ENCODE measurements around the gene DEAF1.
"Not testable (repeated sequence)": the region's sequence is repeated elsewhere in the genome, so short reads cannot be mapped to it uniquely, and the experiment has no call there.

Gene DEAF1

GRCh38 chr11:701741-702461, 6.9 kb upstream of the DEAF1 start:
- DNase-seq (ENCODE audit: low read depth), result no peak

DNA sequence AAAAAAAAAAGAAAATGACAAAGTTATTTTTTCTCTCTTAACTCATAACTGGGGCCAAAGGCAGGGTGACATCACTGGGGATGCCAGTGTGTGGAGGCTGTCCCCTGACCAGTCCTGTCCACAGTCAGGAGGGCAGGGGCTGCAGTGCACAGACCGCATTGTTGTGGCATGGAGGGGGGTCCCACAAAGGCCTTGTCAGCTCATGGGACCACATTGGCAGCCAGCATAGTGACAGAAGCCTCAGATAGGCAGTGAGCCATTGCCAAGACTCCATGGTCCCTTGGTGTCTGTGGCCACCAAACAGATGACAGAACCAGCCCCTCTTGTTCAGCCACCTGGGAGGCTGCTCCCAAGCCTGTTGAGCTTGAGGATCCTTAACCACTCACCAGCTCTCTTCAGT, 4.7 kb upstream of the DEAF1 start:
- DNase-seq (ENCODE audit: low read depth), result no peak

DNA sequence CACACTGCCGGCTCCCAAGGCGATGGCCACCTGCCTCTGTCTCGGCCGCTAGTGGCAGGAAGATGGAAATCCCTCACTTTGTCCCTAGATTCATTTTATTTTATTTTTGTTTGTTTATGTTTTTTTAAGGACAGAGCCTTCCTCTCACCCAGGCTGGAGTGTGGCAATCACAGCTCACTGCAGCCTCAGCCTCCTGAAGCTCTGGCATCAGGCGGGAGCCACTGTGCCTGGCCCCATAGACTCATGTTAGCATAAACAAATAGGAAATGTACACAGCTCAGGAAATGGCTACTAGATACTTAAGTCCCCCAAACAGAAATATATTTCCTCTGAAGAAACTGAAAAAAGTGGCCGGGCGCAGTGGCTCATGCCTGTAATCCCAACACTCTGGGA, 4.1 kb upstream of the DEAF1 start:
- no peak for DNase-seq (ENCODE audit: low read depth)

DNA sequence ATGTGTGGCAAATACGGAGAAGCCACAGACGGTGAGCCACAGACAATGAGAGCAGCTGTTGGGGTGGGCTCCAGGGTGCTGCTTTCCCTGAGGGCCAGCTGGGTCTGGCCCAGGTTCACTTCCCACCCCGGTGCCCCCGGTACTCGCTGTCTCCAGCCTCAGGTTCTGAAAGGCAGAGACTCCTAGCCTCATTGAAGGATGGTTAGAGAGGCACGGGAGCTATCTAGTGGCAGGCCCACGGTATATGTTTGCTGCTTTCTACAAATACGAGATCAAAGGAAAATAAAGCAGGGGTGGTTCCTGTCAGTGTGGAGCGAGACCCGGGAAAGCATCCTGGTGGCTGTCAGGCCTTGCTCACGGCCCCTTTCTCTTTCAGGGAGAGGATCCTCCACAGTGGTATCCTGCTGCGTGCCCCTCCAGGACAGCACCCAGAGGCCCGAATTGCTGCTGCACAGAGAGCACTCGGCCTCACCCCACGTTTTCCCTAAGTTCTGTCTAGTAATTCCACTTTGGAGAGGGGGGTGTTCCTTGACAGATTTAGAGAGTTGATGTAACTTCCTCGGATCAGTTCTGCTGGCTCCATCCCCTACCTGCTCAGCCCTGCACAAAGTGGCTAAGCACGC, 3.6 kb upstream of the DEAF1 start:
- no peak for DNase-seq (ENCODE audit: low read depth)

- DNase-seq (ENCODE audit: low read depth), result no peak
Measured at GRCh38 chr11:697811-698311, 2.8 kb upstream of the DEAF1 start.

DNA sequence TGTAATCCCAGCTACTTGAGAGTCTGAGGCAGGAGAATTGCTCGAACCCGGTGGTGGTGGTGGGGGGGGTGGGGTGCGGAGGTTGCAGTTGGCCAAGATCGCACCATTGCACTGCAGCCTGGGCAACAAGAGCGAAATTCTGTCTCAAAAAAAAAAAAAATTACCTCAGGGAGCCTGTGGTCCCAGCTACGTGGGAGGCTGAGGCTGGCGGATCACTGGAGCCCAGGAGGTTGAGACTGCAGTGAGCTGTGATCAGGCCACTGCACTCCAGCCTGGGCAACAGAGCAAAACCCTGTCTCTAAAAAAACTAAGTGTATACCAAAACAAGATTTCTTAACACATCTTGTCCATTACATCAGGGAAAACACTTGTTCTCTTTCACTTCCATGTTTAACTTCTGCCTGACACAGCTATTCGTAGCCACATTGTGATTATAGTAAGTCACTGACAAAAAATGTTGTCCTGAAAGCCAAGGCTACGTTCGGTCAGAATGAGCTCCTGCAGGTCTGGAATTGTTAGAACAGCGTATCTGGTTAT, 2.0 kb upstream of the DEAF1 start:
- no peak for DNase-seq (ENCODE audit: low read depth)

GRCh38 chr11:695538-696248, 671 bp upstream of the DEAF1 start, which contains the start of gene TMEM80:
TMEM80 (plus strand) TSS chr11:695816; CDS start chr11:695828, 12 bp downstream.
- peak; percentile 95 for DNase-seq (ENCODE audit: low read depth)

GRCh38 chr11:695288-695537, 191 bp upstream of the DEAF1 start:
- no peak for DNase-seq (ENCODE audit: low read depth)

GRCh38 chr11:693887-694562, 997 bp downstream of the DEAF1 start:
- DNase-seq (ENCODE audit: low read depth), result no peak

- no peak for DNase-seq (ENCODE audit: low read depth)
Measured at GRCh38 chr11:693415-693831, 1.6 kb downstream of the DEAF1 start.

DNA sequence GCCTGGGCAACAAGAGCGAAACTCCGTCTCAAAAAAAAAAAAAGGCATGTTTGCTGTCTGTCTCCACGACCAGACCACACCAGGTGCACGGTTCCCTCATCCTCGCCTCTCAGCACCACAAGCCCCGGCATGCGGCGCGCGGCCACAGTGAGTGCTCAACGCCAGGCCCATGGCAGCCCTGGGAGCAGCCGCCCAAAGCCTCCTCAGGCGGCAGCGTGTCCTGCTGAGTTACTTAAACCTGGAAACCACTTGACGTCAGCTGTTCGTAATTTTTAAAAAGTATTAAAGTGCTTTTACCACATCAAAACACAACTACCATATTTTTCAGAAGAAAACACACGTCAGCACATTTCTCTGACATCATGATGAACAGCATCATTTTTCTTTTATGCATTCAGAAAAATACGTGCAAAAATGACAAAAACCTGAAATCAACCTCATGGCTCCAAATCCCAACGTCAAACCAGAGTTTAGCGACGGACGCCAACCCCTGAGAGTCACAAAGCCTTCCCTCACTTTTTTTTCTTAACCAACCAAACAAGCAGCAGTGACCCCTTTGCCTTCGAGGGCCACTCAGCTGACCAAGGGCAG, 2.1 kb downstream of the DEAF1 start:
- no peak for DNase-seq (ENCODE audit: low read depth)

DNA sequence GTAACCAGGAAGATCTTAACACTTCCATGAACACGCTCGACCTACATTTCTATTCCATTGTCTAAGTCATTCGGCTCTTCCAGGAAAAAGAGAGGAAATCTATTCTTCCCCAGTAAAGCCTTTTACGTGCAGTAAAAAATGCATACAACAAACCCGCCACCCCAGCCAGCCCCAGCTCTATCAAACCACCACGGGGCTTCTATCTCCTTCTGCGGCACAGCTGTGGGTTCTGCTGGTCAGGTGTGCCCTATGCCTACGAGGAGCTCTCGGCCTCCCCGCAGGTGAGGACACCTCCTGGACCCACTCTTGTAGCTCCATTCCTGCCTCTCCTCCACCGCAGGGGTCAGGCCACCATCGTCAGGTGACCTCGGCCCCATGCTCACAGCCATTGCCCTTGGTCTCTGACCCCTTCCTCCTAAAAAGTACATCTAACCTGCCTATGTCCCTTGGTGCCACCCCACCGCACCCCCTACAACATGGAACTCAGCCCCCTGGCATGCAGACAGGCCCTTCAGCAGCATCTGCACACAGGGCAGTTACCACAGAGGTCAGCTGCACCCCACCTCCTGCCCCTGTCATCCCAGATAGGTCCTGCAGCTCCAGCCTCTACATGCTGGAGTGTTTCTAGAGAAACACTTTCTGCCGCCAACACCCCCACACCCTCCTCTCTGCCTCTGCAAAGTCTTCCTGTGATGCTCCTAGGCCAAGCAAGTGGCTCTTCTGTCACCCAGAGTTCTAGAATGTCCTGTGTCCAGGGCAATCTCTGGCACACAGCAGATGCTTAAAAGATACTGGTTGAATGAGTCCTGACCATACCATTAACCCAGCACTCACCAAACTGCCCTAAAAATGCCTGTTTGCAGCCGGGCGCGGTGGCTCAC, 3.1 kb downstream of the DEAF1 start:
- DNase-seq (ENCODE audit: low read depth), result no peak

DNA sequence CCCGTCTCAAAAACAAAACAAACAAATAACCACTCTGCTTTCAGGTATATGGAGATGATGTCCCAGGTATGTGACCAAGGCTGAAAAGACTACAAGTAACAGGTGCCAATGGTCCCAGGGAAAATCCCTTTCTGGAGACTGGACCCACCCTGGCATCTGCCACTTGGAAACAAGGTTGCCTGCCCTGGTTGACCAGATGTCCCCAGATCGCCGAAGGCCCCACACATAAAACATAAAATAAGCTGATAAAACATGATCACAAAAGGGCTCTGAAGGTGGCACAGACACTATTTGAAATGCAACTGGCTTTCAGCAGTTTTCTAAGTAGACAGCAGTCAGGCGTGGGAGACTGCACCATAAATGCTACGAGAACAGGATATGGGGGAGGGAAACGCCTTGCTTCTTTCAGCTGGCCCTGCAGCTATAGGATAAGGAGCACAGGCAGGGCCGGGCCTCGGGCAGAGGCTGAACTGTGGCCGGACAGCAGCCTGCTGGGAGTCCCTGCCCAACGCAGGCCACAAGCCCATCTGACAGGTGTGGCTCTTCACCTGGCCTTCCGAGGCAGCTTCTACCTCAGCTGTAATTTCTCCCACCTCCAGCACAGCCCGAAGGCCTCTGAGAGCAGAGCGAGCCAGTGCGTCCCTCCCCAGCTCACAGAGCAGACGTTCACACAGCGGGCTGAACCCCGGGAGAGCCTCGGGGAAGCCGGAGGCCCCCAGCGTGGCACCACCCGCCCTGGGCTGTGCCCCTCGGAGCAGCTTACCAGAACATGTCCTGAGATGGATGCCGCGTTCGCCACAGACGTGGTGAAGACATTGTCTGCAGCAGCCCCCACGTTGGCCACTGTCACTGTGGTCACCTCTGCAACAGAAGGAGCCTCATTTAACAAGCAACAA, 4.0 kb downstream of the DEAF1 start:
- DNase-seq (ENCODE audit: low read depth), result no peak

GRCh38 chr11:690244-690643, 4.8 kb downstream of the DEAF1 start:
- DNase-seq (ENCODE audit: low read depth), result not testable (repeated sequence)

DNA sequence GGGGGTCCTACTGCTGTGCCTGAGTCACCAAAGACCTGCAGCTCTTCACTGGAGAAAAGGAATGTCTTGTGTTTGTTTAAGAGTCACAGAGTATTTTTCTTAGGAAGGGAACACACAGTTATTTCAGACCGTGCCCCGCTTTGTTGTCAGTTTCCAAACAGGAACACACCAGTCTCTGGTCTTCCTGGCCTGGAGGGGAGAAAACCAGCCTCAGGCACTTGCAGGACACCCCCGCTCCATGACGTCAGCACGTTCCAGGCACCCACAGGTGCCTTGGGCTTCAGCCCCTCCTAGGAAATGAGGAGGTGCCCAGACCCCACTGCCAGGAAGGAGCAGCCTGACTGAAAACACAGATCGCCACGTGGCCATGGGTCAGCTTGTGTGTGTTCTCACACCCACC, 5.4 kb downstream of the DEAF1 start:
- no peak for DNase-seq (ENCODE audit: low read depth)

DNA sequence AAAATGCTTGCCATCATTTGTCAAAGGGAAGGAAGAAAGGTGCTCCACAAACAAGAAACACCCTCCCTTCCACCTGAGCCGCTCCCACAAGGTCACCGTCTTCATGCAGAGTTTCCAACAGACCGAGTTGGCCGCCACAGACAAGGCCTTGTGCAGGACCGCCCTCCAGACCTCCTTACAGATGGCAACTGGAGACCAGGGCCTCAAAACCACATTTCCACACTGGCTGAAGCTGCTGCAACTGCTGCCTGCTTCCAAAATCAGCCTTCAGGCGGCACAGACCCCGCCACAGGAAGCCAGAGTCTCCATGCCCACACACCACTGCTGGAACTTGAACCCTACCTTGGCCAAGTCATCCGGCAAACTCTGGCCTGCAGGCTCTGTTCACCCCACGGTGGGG, 6.3 kb downstream of the DEAF1 start:
- no peak for DNase-seq (ENCODE audit: low read depth)

DNA sequence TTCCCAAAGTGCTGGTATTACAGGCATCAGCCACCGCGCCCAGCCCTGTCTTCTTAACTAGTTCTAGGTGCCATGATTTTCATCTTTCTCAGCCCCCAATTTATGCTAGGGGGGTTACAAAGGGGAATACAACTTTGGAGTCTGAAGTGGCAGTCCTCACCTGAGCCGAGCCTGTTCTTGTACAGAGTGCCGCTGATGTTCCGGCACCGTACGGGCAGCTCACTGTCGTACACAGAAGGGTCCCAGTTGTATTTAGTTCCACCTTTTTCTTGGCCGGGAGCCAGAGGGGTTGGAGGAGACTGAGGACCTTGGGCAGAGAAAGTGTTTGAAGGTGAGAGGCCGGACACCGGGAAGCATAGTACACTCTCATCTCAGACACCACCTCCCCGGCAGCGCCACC, 7.3 kb downstream of the DEAF1 start:
- no peak for DNase-seq (ENCODE audit: low read depth)

- DNase-seq (ENCODE audit: low read depth), result no peak
Measured at GRCh38 chr11:686451-687243, 8.4 kb downstream of the DEAF1 start.

DNA sequence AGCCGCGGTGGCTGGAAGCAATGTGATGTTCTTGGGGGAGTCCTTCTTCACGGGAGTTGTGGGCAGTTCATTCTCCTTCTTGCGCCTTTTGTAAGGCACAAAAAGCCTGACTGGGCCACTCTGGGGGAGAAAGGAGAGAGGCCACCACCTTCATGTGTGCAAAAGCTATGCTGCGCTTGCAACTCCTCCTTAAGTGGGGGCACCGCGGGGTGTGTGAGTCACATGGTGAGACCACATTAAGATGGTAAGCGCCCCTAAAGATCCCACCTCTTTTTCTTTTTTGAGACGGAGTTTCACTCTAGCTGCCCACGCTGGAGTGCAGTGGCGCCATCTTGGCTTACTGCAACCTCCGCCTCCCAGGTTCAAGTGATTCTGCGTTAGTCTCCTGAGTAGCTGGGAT, 14.1 kb downstream of the DEAF1 start:
- no peak for DNase-seq (ENCODE audit: low read depth)
